ENCODE results near the gene SGPP2. TPM values are rescaled to one million over a fixed set of nuclear protein-coding genes. Genes with fewer than 3 reads are reported as not detected.
"Not testable (repeated sequence)": the region's sequence is repeated elsewhere in the genome, so short reads cannot be mapped to it uniquely, and the experiment has no call there.

SGPP2 gene
- total and polyA plus RNA-seq, 5 experiments from 2014 or later, result 0.31 to 0.33 TPM; not detected in 3

GRCh38 chr2:222584589-222584988, 160.2 kb downstream of the SGPP2 start:
- H3K36me3 Mint-ChIP-seq, result peaks cover 5 to 83% (median 43%) of the 10 kb centered on the region in 3 donors
- ATAC-seq, POLR2A ChIA-PET: not testable (repeated sequence)

GRCh38 chr2:222591661-222592060, 167.3 kb downstream of the SGPP2 start:
- H3K4me1 Mint-ChIP-seq, result peaks cover 4 to 13% (median 10%) of the 10 kb centered on the region in 4 donors
- H3K27me3 Mint-ChIP-seq, result no peaks in the 10 kb centered on the region
- peaks cover 21 to 88% (median 65%) of the 10 kb centered on the region in 3 donors for H3K36me3 Mint-ChIP-seq
- no peak overlapping the region for H3K27ac Mint-ChIP-seq
- POLR2A ChIA-PET, result no interaction called here
- DNase-seq (no peak), ATAC-seq (no peak)
- H3K4me3 Mint-ChIP-seq, result no peak overlapping the region
- H3K9me3 Mint-ChIP-seq, result peaks cover 0 to 7% (median 0%) of the 10 kb centered on the region in 9 donors

More at GRCh38 chr2:222584589-222584988, 160.2 kb downstream of the SGPP2 start:
- H3K4me3 Mint-ChIP-seq, DNase-seq, H3K9me3 Mint-ChIP-seq, H3K27me3 Mint-ChIP-seq, H3K27ac Mint-ChIP-seq: not testable (repeated sequence)
- H3K4me1 Mint-ChIP-seq, result peaks cover 23 to 32% (median 27%) of the 10 kb centered on the region in 4 donors

GRCh38 chr2:222592176-222592575, 167.8 kb downstream of the SGPP2 start:
- Mint-ChIP-seq H3K4me3 (no peak overlapping the region), H3K36me3 (peaks cover 21 to 88% (median 66%) of the 10 kb centered on the region in 3 donors), H3K4me1 (peaks cover 1 to 9% (median 6%) of the 10 kb centered on the region in 4 donors), H3K9me3 (peaks cover 0 to 4% (median 0%) of the 10 kb centered on the region in 9 donors), H3K27me3 (no peaks in the 10 kb centered on the region), H3K27ac (peak overlapping the region in 1 of 10 donors; percentile 6)
- POLR2A ChIA-PET, result no interaction called here
- ATAC-seq (no peak), DNase-seq (no peak)

- H3K9me3 Mint-ChIP-seq, result peaks cover 0 to 2% (median 0%) of the 10 kb centered on the region in 9 donors
- no peaks in the 10 kb centered on the region for H3K27me3 Mint-ChIP-seq
- H3K4me3 Mint-ChIP-seq, result no peak overlapping the region
- H3K36me3 Mint-ChIP-seq, result peaks cover 21 to 92% (median 62%) of the 10 kb centered on the region in 3 donors
- POLR2A ChIA-PET, result no interaction called here
- DNase-seq (no peak), ATAC-seq (no peak)
- peak overlapping the region in 4 of 10 donors; percentile 4 to 38 (median 16) for H3K27ac Mint-ChIP-seq
- H3K4me1 Mint-ChIP-seq, result peaks cover 0 to 3% (median under 1%) of the 10 kb centered on the region in 4 donors
Measured at GRCh38 chr2:222594679-222595078, 170.3 kb downstream of the SGPP2 start.

GRCh38 chr2:222595581-222595980, 171.2 kb downstream of the SGPP2 start:
- POLR2A ChIA-PET, result no interaction called here
- ATAC-seq, result no peak
- H3K4me3 Mint-ChIP-seq, result no peak overlapping the region
- peak overlapping the region in 2 of 10 donors; percentile 11 to 51 for H3K27ac Mint-ChIP-seq
- H3K4me1 Mint-ChIP-seq, result peaks cover 0 to 3% (median under 1%) of the 10 kb centered on the region in 4 donors
- no peak for DNase-seq
- peaks cover 21 to 92% (median 55%) of the 10 kb centered on the region in 3 donors for H3K36me3 Mint-ChIP-seq
- no peaks in the 10 kb centered on the region for H3K27me3 Mint-ChIP-seq
- H3K9me3 Mint-ChIP-seq, result no peaks in the 10 kb centered on the region

- POLR2A ChIA-PET, result no interaction called here
- Mint-ChIP-seq H3K4me3 (no peak overlapping the region), H3K4me1 (peaks cover 0 to 3% (median 0%) of the 10 kb centered on the region in 4 donors), H3K36me3 (peaks cover 15 to 79% (median 39%) of the 10 kb centered on the region in 3 donors), H3K9me3 (no peaks in the 10 kb centered on the region), H3K27ac (peak overlapping the region in 2 of 10 donors; percentile 0 to 70), H3K27me3 (no peaks in the 10 kb centered on the region)
- DNase-seq (no peak), ATAC-seq (no peak)
Measured at GRCh38 chr2:222598611-222599010, 174.3 kb downstream of the SGPP2 start.

GRCh38 chr2:222603501-222603900, 179.2 kb downstream of the SGPP2 start:
- peaks cover 4 to 70% (median 12%) of the 10 kb centered on the region in 3 donors for H3K36me3 Mint-ChIP-seq
- POLR2A ChIA-PET, result no interaction called here
- DNase-seq (no peak), ATAC-seq (no peak)
- no peak overlapping the region for H3K4me3 Mint-ChIP-seq
- H3K9me3 Mint-ChIP-seq, result no peaks in the 10 kb centered on the region
- no peaks in the 10 kb centered on the region for H3K27me3 Mint-ChIP-seq
- no peak overlapping the region for H3K27ac Mint-ChIP-seq
- H3K4me1 Mint-ChIP-seq, result peaks cover 0 to 7% (median 3%) of the 10 kb centered on the region in 4 donors

- no peaks in the 10 kb centered on the region for H3K27me3 Mint-ChIP-seq
- peaks cover 4 to 67% (median 12%) of the 10 kb centered on the region in 3 donors for H3K36me3 Mint-ChIP-seq
- H3K9me3 Mint-ChIP-seq, result no peaks in the 10 kb centered on the region
- POLR2A ChIA-PET, result interaction anchor here (0.6 to 0.7 kb wide), 2 partner anchors 51 to 59 kb away, joined by 3 to 7 read pairs; partner anchors contain the start of gene FARSB
- H3K27ac Mint-ChIP-seq, result peak overlapping the region in 1 of 10 donors; percentile 49
- peaks cover 0 to 7% (median 3%) of the 10 kb centered on the region in 4 donors for H3K4me1 Mint-ChIP-seq
- ATAC-seq (no peak), DNase-seq (no peak)
- no peak overlapping the region for H3K4me3 Mint-ChIP-seq
Measured at GRCh38 chr2:222604749-222605515, 180.6 kb downstream of the SGPP2 start.

GRCh38 chr2:222606306-222606705, 182.0 kb downstream of the SGPP2 start:
- H3K9me3 Mint-ChIP-seq, result no peaks in the 10 kb centered on the region
- no peaks in the 10 kb centered on the region for H3K27me3 Mint-ChIP-seq
- H3K36me3 Mint-ChIP-seq, result peaks cover 4 to 66% (median 16%) of the 10 kb centered on the region in 3 donors
- no peak overlapping the region for H3K4me3 Mint-ChIP-seq
- ATAC-seq, result no peak
- POLR2A ChIA-PET, result no interaction called here
- peak overlapping the region in 3 of 10 donors; percentile 6 to 74 (median 30) for H3K27ac Mint-ChIP-seq
- no peak for DNase-seq
- H3K4me1 Mint-ChIP-seq, result peaks cover 0 to 7% (median 3%) of the 10 kb centered on the region in 4 donors

GRCh38 chr2:222608081-222608480, 183.7 kb downstream of the SGPP2 start:
- Mint-ChIP-seq H3K4me3 (no peak overlapping the region), H3K27me3 (no peaks in the 10 kb centered on the region), H3K36me3 (peaks cover 4 to 69% (median 16%) of the 10 kb centered on the region in 3 donors), H3K9me3 (no peaks in the 10 kb centered on the region), H3K27ac (no peak overlapping the region), H3K4me1 (peaks cover 0 to 7% (median 3%) of the 10 kb centered on the region in 4 donors)
- no peak for ATAC-seq
- DNase-seq, result no peak
- POLR2A ChIA-PET, result no interaction called here

- H3K27me3 Mint-ChIP-seq, result no peaks in the 10 kb centered on the region
- POLR2A ChIA-PET, result no interaction called here
- no peak overlapping the region for H3K4me3 Mint-ChIP-seq
- peak overlapping the region in 1 of 10 donors; percentile 28 for H3K27ac Mint-ChIP-seq
- no peak for ATAC-seq
- DNase-seq, result no peak
- H3K9me3 Mint-ChIP-seq, result no peaks in the 10 kb centered on the region
- H3K36me3 Mint-ChIP-seq, result peaks cover 4 to 72% (median 18%) of the 10 kb centered on the region in 3 donors
- peaks cover 0 to 7% (median 3%) of the 10 kb centered on the region in 4 donors for H3K4me1 Mint-ChIP-seq
Measured at GRCh38 chr2:222609381-222609780, 185.0 kb downstream of the SGPP2 start.

All from naive thymus-derived CD8-positive, alpha-beta T cell (primary cell).